Liver (tissue), 9 donors: ENCODE results near the gene SF3B3. TPM values are rescaled to one million over a fixed set of nuclear protein-coding genes. Genes with fewer than 3 reads are reported as not detected.
"Not testable (repeated sequence)": the region's sequence is repeated elsewhere in the genome, so short reads cannot be mapped to it uniquely, and the experiment has no call there.

Experiments used
- DNase-seq: peaks from one replicate; pipeline ENCODE4 v3.0.0-alpha.2; 2017; ENCODE audit warnings: low spot score
- H3K27ac ChIP-seq, 2 donors: one replicate each; pipeline ENCODE4 v1.7.0; 2013; ENCODE audit warnings: inconsistent platforms in 2 of 2, low read length in 2 of 2, control low read depth in 1 of 2, low read depth in 1 of 2, mild to moderate bottlenecking in 1 of 2
- H3K27me3 ChIP-seq, 4 donors: one replicate each; pipeline versions ENCODE4 v1.6.1 to v1.7.0; 2013; ENCODE audit warnings: low read length in 3 of 4, inconsistent platforms in 1 of 4, mild to moderate bottlenecking in 1 of 4, moderate library complexity in 1 of 4; ENCODE audit not compliant: control insufficient read depth in 4 of 4, insufficient read depth in 4 of 4
- H3K36me3 ChIP-seq, 4 donors: one replicate each; pipeline versions ENCODE4 v1.6.1 to v1.7.0; 2013; ENCODE audit warnings: low read length in 3 of 4, mild to moderate bottlenecking in 3 of 4, low read depth in 1 of 4, moderate library complexity in 1 of 4; ENCODE audit not compliant: control insufficient read depth in 4 of 4, insufficient read depth in 3 of 4
- H3K4me1 ChIP-seq, 4 donors: one replicate each; pipeline versions ENCODE4 v1.6.1 to v1.7.0; 2013; ENCODE audit warnings: low read length in 3 of 4, mild to moderate bottlenecking in 3 of 4, moderate library complexity in 1 of 4; ENCODE audit not compliant: control insufficient read depth in 4 of 4, insufficient read depth in 4 of 4
- H3K4me3 ChIP-seq, 3 donors: one replicate each; pipeline versions ENCODE4 v1.6.1 to v1.7.0; 2013; ENCODE audit warnings: low read length in 3 of 3, control low read depth in 1 of 3, low read depth in 1 of 3, mild to moderate bottlenecking in 1 of 3
- H3K9ac ChIP-seq, 2 donors: one replicate each; pipeline ENCODE4 v1.7.0; 2013; ENCODE audit warnings: low read length in 2 of 2, mild to moderate bottlenecking in 2 of 2, moderate library complexity in 2 of 2, control low read depth in 1 of 2, low read depth in 1 of 2
- H3K9me3 ChIP-seq, 4 donors: one replicate each; pipeline versions ENCODE4 v1.6.1 to v1.7.0; 2013; ENCODE audit warnings: low read length in 3 of 4; ENCODE audit not compliant: control insufficient read depth in 4 of 4
- CTCF ChIP-seq: fragments of 150-350 bp; IDR thresholded peaks from 2 replicates; pipeline ENCODE4 v1.5.1; 2017; ENCODE audit warnings: improper control_type of control experiment, low read depth, low read length; ENCODE audit not compliant: missing input control
- EGR1 ChIP-seq, 2 donors: IDR thresholded peaks; 2 replicates each; pipeline ENCODE4 v1.6.1; 2016 to 2018; ENCODE audit warnings: antibody characterized with exemption in 2 of 2, low read depth in 2 of 2
- FOXA2 ChIP-seq: IDR thresholded peaks from 2 replicates; pipeline ENCODE4 v1.6.1; 2016; ENCODE audit warnings: antibody characterized with exemption
- GABPA ChIP-seq, 2 donors: IDR thresholded peaks in 1 of 2; conservative IDR thresholded peaks in 1 of 2; 2 replicates each; pipeline ENCODE4 v1.6.1; 2016; ENCODE audit warnings: antibody characterized with exemption in 2 of 2, mild to moderate bottlenecking in 1 of 2, moderate library complexity in 1 of 2
- HNF4G ChIP-seq: IDR thresholded peaks from 2 replicates; pipeline ENCODE4 v1.6.1; 2016; ENCODE audit warnings: antibody characterized with exemption
- JUND ChIP-seq, 2 donors: IDR thresholded peaks; 2 replicates each; pipeline ENCODE4 v1.6.1; 2016; ENCODE audit warnings: antibody characterized with exemption in 2 of 2
- RAD21 ChIP-seq, 2 donors: IDR thresholded peaks; 2 replicates each; pipeline ENCODE4 v1.6.1; 2016; ENCODE audit warnings: antibody characterized with exemption in 2 of 2, mild to moderate bottlenecking in 2 of 2
- REST ChIP-seq: IDR thresholded peaks from 2 replicates; pipeline ENCODE4 v1.6.1; 2016; ENCODE audit warnings: antibody characterized with exemption, mild to moderate bottlenecking
- SP1 ChIP-seq: IDR thresholded peaks from 2 replicates; pipeline ENCODE4 v1.6.1; 2018; ENCODE audit warnings: antibody characterized with exemption, mild to moderate bottlenecking
- TAF1 ChIP-seq: conservative IDR thresholded peaks from 2 replicates; pipeline ENCODE4 v1.6.1; 2016; ENCODE audit warnings: antibody characterized with exemption, mild to moderate bottlenecking
- ZBTB33 ChIP-seq: IDR thresholded peaks from 2 replicates; pipeline ENCODE4 v1.6.1; 2016; ENCODE audit warnings: antibody characterized with exemption
- WGBS: extraction: QIAGEN DNeasy Blood & Tissue Kit; methylation state at CpG from one replicate; pipeline ENCODE4 v1.1.7; 2013; 5-methylcytosine and 5-hydroxymethylcytosine counted together
- polyA plus RNA-seq, 2 donors: library from polyadenylated mRNA; stranded (reverse) in 1 of 2; unstranded in 1 of 2; fragments of 200-250 nt in 1 of 2; fragments of >200 nt in 1 of 2; fragmentation: Nextera tagmentation in 1 of 2; extraction: Ambion mirVana in 1 of 2; gene quantifications; one replicate each; pipeline versions ENCODE4 v1.2.1 to v1.2.3, GENCODE V29; 2013 to 2015
- total RNA-seq, 2 donors: library from RNA; depleted of rRNA; stranded (reverse); fragments of >200 nt; gene quantifications; one replicate each; pipeline ENCODE4 v1.2.3, GENCODE V29; 2014
- TF ChIP-seq, protein P1 (sequence below): IDR thresholded peaks from 2 replicates; pipeline ENCODE4 v1.6.1; 2016; ENCODE audit warnings: antibody characterized with exemption
- TF ChIP-seq, protein P2 (sequence below): IDR thresholded peaks from 2 replicates; pipeline ENCODE4 v1.6.1; 2016; ENCODE audit warnings: antibody characterized with exemption
- donor health status: healthy.
- donor health status: healthy.
- donor health status: healthy.
- donor health status: healthy.
- donor health status: healthy.

The SF3B3 gene
- total and polyA plus RNA-seq, 4 donors, result 38.9 to 77.8 (median 53.2) TPM

DNA sequence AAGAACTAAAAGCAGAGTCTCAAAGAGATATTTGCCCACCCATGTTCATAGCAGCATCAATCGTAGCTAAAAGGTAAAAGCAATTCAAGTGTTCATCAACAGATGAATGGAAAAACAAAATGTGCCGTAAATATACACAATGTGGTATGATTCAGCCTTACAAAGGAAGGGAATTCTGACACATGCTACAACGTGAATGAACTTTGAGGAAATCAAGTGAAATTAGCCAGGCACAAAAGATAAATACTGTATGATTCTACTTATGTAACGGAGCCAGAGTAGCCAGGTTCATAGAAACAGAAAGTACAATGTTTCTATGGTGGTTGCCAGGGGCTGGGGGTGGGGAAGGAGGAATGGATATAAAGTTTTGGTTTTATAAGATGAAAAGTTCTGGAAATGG is 64.9 kb downstream of the SF3B3 start:
- TF ChIP-seq FOXA2, result no peak
- no peak for TF ChIP-seq RAD21 (IDR thresholded peaks at IDR 0.05)
- no peak for TF ChIP-seq GABPA (IDR thresholded peaks at IDR 0.05 in 1 of 2, conservative IDR thresholded peaks at IDR 0.05 in 1 of 2)
- no peak for TF ChIP-seq REST
- no peak for TF ChIP-seq TAF1
- TF ChIP-seq HNF4G, result no peak
- TF ChIP-seq EGR1 (IDR thresholded peaks at IDR 0.05; ENCODE audit: low read depth in 2 of 2), result no peak
- no peak for TF ChIP-seq CTCF
- TF ChIP-seq, protein P1, sequence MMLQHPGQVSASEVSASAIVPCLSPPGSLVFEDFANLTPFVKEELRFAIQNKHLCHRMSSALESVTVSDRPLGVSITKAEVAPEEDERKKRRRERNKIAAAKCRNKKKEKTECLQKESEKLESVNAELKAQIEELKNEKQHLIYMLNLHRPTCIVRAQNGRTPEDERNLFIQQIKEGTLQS, result no peak
- DNase-seq, result no peak
- no peak overlapping the region for H3K4me3 ChIP-seq
- no peaks in the 10 kb centered on the region for H3K4me1 ChIP-seq
- H3K36me3 ChIP-seq, result no peaks in the 10 kb centered on the region
- peak overlapping the region in 1 of 2 donors; percentile 27 for H3K27ac ChIP-seq
- no peaks in the 10 kb centered on the region for H3K9me3 ChIP-seq
- 53% methylated on average over 4 of the region's 4 CpGs for WGBS
- H3K27me3 ChIP-seq, result no peaks in the 10 kb centered on the region
- no peak overlapping the region for H3K9ac ChIP-seq

DNA sequence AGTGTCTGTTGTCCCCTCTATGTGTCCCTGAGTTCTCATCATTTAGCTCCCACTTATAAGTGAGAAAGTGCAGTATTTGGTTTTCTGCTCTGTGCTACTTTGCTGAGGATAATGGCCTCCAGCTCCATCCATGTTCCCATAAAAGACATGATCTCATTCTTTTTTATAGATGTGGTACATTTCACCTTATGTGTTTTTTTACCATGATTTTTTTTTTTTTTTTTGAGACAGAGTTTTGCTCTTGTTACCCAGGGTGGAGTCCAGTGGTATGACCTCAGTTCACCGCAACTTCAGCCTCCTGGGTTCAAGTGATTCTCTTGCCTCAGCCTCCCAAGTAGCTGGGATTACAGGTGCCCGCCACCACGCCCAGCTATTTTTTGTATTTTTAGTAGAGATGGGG is 65.8 kb downstream of the SF3B3 start:
- H3K9ac ChIP-seq, DNase-seq, H3K4me3 ChIP-seq, H3K4me1 ChIP-seq, H3K27me3 ChIP-seq, H3K36me3 ChIP-seq, H3K9me3 ChIP-seq: not testable (repeated sequence)
- 90% methylated on average over 3 of the region's 3 CpGs for WGBS
- H3K27ac ChIP-seq, result peak overlapping the region in 1 of 2 donors; percentile 71

GRCh38 chr16:70589998-70590471 is 66.4 kb downstream of the SF3B3 start:
- 50% methylated on average over 10 of the region's 10 CpGs for WGBS
- Histone ChIP-seq H3K4me1 (no peaks in the 10 kb centered on the region), H3K27ac (peak overlapping the region; percentile 25 to 71), H3K27me3 (no peaks in the 10 kb centered on the region), H3K36me3 (no peaks in the 10 kb centered on the region), H3K9me3 (no peaks in the 10 kb centered on the region), H3K4me3 (no peak overlapping the region), H3K9ac (no peak overlapping the region)
- no peak for DNase-seq
- no peak for TF ChIP-seq JUND (IDR thresholded peaks at IDR 0.05)
- TF ChIP-seq CTCF, result no peak
- no peak for TF ChIP-seq SP1
- TF ChIP-seq, protein P2, sequence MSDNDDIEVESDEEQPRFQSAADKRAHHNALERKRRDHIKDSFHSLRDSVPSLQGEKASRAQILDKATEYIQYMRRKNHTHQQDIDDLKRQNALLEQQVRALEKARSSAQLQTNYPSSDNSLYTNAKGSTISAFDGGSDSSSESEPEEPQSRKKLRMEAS, result no peak
- no peak for TF ChIP-seq ZBTB33
- TF ChIP-seq, protein P1, result no peak
